H1 (cell line): ENCODE data around the gene ZBTB4. TPM values are rescaled to one million over a fixed set of nuclear protein-coding genes. Genes with fewer than 3 reads are reported as not detected.

ENCODE experiments used
- EP300 ChIP-seq, 2 experiments: IDR thresholded peaks; 1 replicate in 1 of 2; 2 replicates in 1 of 2; pipeline ENCODE4 v1.6.1; 2011 to 2012; ENCODE audit warnings: low read depth in 2 of 2, low read length in 2 of 2, mild to moderate bottlenecking in 2 of 2, borderline replicate concordance in 1 of 2, inconsistent platforms in 1 of 2, moderate library complexity in 1 of 2
- EZH2 ChIP-seq: fragments of 200-600 bp; sonication (generic); IDR thresholded peaks from 2 replicates; pipeline ENCODE4 v1.7.1; 2012; ENCODE audit warnings: low read depth, mild to moderate bottlenecking, moderate library complexity, low read length, inconsistent platforms; ENCODE audit not compliant: severe bottlenecking
- POLR2AphosphoS5 ChIP-seq: IDR thresholded peaks from 2 replicates; pipeline ENCODE4 v1.6.1; 2011; ENCODE audit warnings: low read depth, low read length
- SIX5 ChIP-seq: IDR thresholded peaks from 2 replicates; pipeline ENCODE4 v1.6.1; 2011; ENCODE audit warnings: mild to moderate bottlenecking, low read depth, low read length
- polyA plus RNA-seq, 7 experiments: library from polyadenylated mRNA; depleted of rRNA in 3 of 7; stranded (reverse) in 5 of 7; unstranded in 2 of 7; fragments of >200 nt in 5 of 7; fragments of 200-250 nt in 2 of 7; gene quantifications; 1 replicate in 5 of 7; 2 replicates in 1 of 7; 4 replicates in 1 of 7; pipeline versions ENCODE4 v1.2.1 to v1.2.3, GENCODE V29; 2011 to 2013; ENCODE audit warnings: missing spikeins in 2 of 7, mixed read lengths in 2 of 7
- total RNA-seq: library from RNA; stranded (reverse); fragmentation: NEBNext Ultra II Directional; extraction: Animal tissue kit (Norgen Biotek cat#: 25700); gene quantifications from 2 replicates; pipeline ENCODE4 v1.2.1, GENCODE V29; 2021

Gene ZBTB4
- total and polyA plus RNA-seq, 2 of the 8 experiments (the other 6 are each of a cell fraction or from before 2014, with no cell fraction given): 5.9 to 10.1 TPM

GRCh38 chr17:7411427-7411750, 68.0 kb downstream of the ZBTB4 start (continued):
- TF ChIP-seq SIX5 (no peak), EZH2 (no peak), EP300 (IDR thresholded peaks at IDR 0.05; ENCODE audit: borderline replicate concordance in 1 of 2, low read depth in 2 of 2, low read length in 2 of 2) (no peak), POLR2AphosphoS5 (no peak)
